ENCODE data around the gene RNF13. TPM values are rescaled to one million over a fixed set of nuclear protein-coding genes. Genes with fewer than 3 reads are reported as not detected.

Gene RNF13
- total and polyA plus RNA-seq, 2 donors (not counting 3 experiments of a cell fraction or from before 2014, with no cell fraction given): 16.4 to 27.1 TPM

DNA sequence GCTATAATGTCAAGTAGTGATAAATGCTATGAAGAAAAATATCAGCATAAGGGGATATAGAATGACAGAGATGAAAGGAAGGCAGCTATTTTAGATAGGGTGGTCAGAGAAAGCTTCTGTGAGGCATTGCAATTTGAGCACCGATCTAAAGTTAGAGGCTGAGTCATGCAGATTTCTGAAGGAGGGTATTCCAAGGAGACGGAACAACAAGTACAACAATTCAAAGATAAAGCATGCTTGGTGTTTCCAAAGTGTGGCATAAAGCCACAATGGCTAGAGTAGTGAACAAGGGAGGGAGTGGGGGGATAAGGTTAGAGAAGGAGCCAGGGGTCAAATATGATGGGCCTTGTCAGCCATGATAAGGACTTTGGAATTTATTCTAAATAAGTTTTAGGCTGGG is 85.8 kb downstream of the RNF13 start:
- Histone ChIP-seq H3K9me1 (replicated peaks; ENCODE audit: control insufficient read depth, extremely low read depth, insufficient read depth, low read length) (no peaks in the 10 kb centered on the region), H3K9ac (replicated peaks; ENCODE audit: extremely low read depth, insufficient read depth, low read length) (no peak overlapping the region), H4K20me1 (replicated peaks; ENCODE audit: control insufficient read depth, extremely low read depth, insufficient read depth, low read length) (no peaks in the 10 kb centered on the region), H2AFZ (ENCODE audit: low read depth, low read length) (no peak overlapping the region), H3K4me2 (ENCODE audit: insufficient read depth, low read length) (no peak overlapping the region), H3K27ac (ENCODE audit: insufficient read depth, low read depth, low read length) (no peak overlapping the region), H3K4me3 (replicated peaks in 1 of 3; ENCODE audit: insufficient read depth in 1 of 3, low read depth in 1 of 3, low read length in 3 of 3) (no peak overlapping the region), H3K27me3 (ENCODE audit: control insufficient read depth in 2 of 2, insufficient read depth in 2 of 2, low read length in 2 of 2) (no peaks in the 10 kb centered on the region), H3K4me1 (ENCODE audit: control insufficient read depth, extremely low read depth, insufficient read depth, low read length) (peaks cover 6% of the 10 kb centered on the region), H3K79me2 (ENCODE audit: control insufficient read depth, insufficient read depth, low read length) (no peaks in the 10 kb centered on the region), H3K9me3 (replicated peaks; ENCODE audit: control insufficient read depth, insufficient read depth, low read length) (no peaks in the 10 kb centered on the region), H3K36me3 (ENCODE audit: control insufficient read depth in 2 of 2, extremely low read depth in 1 of 2, insufficient read depth in 2 of 2, low read length in 2 of 2) (no peaks in the 10 kb centered on the region)
- dilution Hi-C loops (cut with MboI; ENCODE audit: extremely low pct_ligation_motif_present, low sequenced_read_pairs) (no loop called here), intact Hi-C loops (cut with micrococcal nuclease) (no loop called here)
- ChIA-PET CTCF (no interaction called here), POLR2A (no interaction called here)
- TF ChIP-seq EZH2 (IDR thresholded peaks at IDR 0.05; ENCODE audit: borderline replicate concordance, low read depth, low read length, severe bottlenecking) (no peak), GATA2 (IDR thresholded peaks at IDR 0.05; ENCODE audit: insufficient read depth, insufficient read length, low read depth, low read length) (no peak), JUN (IDR thresholded peaks at IDR 0.05; ENCODE audit: borderline replicate concordance, insufficient read depth, insufficient read length, low read depth) (no peak), POLR2AphosphoS5 (IDR thresholded peaks at IDR 0.05; ENCODE audit: insufficient read depth, low read depth, low read length) (no peak), POLR2A (IDR thresholded peaks at IDR 0.05; ENCODE audit: low read depth, low read length) (no peak), FOS (IDR thresholded peaks at IDR 0.05; ENCODE audit: borderline replicate concordance, insufficient read depth, low read length) (no peak), MYC (IDR thresholded peaks at IDR 0.05; ENCODE audit: low read depth, low read length) (no peak)
- TF ChIP-seq, protein P1, sequence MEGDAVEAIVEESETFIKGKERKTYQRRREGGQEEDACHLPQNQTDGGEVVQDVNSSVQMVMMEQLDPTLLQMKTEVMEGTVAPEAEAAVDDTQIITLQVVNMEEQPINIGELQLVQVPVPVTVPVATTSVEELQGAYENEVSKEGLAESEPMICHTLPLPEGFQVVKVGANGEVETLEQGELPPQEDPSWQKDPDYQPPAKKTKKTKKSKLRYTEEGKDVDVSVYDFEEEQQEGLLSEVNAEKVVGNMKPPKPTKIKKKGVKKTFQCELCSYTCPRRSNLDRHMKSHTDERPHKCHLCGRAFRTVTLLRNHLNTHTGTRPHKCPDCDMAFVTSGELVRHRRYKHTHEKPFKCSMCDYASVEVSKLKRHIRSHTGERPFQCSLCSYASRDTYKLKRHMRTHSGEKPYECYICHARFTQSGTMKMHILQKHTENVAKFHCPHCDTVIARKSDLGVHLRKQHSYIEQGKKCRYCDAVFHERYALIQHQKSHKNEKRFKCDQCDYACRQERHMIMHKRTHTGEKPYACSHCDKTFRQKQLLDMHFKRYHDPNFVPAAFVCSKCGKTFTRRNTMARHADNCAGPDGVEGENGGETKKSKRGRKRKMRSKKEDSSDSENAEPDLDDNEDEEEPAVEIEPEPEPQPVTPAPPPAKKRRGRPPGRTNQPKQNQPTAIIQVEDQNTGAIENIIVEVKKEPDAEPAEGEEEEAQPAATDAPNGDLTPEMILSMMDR (IDR thresholded peaks at IDR 0.05; ENCODE audit: extremely low read depth in 1 of 2, insufficient read depth in 1 of 2, low read depth in 1 of 2, low read length in 2 of 2): no peak
- TF ChIP-seq, protein P2, sequence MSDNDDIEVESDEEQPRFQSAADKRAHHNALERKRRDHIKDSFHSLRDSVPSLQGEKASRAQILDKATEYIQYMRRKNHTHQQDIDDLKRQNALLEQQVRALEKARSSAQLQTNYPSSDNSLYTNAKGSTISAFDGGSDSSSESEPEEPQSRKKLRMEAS (IDR thresholded peaks at IDR 0.05; ENCODE audit: insufficient read depth, insufficient read length): no peak
- FAIRE-seq (no peak), DNase-seq (ENCODE audit: low read depth, low spot score) (peak; percentile 5)
- BruUV-seq (replicated peaks): no TSS peak

Data from endothelial cell of umbilical vein (primary cell).